ENCODE results near the gene HOXA1. TPM values are rescaled to one million over a fixed set of nuclear protein-coding genes. Genes with fewer than 3 reads are reported as not detected.

HOXA1 gene
- total and polyA plus RNA-seq, 2 of the 8 experiments (the other 6 are each of a cell fraction or from before 2014, with no cell fraction given) = not detected

DNA sequence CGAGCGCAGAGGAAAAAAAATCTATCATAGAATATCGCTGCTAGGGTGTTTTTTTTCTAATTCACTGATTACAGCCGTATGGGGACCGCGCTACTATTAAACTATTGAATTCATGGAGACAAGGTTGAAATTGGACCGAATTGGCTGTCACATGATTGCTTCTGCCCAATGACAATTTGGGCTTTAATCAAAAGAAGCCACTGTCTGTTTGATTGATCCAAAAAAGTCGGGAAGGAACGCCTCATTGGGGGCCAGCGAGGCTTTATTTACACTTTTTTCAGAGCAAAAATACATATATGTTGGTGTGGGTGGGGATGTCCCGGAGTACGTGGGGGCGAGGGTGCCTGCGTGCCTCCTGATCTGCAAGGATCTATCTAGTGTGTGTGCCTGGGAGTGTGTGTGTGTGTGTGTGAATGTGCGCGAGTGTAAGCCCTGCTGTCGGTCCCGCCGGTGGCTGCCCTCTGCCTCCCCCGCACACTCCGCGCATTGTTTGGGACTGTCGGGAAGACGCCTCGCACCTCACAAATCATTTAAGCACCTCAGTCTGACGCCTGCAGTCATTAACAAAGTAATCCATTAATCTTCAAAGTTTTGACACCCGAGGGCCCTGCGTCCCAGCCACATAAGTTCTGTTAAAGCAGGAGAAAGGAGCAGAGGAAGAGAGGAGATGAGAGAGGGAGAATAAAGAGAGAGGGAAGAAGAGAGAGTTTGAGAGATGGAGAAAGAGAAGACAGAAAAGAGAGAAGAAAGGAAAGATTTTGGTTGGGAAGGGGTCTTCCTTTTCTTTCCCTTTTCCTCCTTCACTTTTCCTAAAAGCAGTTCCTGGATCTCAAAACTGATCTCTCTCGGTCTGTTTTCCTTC lies 7.0 kb upstream of the HOXA1 start, which contains the start of gene HOXA2 (continued):
- TF ChIP-seq TCF12 (IDR thresholded peaks at IDR 0.05; ENCODE audit: low read depth, low read length) = no peak
- TF ChIP-seq CEBPB (IDR thresholded peaks at IDR 0.05; ENCODE audit: low read depth, low read length) = no peak
- no peak for TF ChIP-seq RNF2 (IDR thresholded peaks at IDR 0.05; ENCODE audit: borderline replicate concordance, low read depth, low read length, missing control alignments, poor library complexity, severe bottlenecking)
- no peak for TF ChIP-seq NRF1 (IDR thresholded peaks at IDR 0.05; ENCODE audit: low read depth, low read length)
